Esophagus squamous epithelium (tissue), 5 donors: ENCODE measurements around the gene CTTNBP2. TPM values are rescaled to one million over a fixed set of nuclear protein-coding genes. Genes with fewer than 3 reads are reported as not detected.
A peak's percentile ranks its signal among the peaks of the same experiment; 100 is the strongest.

Source experiments
- DNase-seq: peaks from one replicate; lab custom pipeline; 2025; lab: John Stamatoyannopoulos, UW
- H3K27ac ChIP-seq, 4 donors: fragments of 200-600 bp; sonication (generic); one replicate each; pipeline ENCODE4 v1.5.1; 2016 to 2019; ENCODE audit warnings: mild to moderate bottlenecking in 1 of 4
- H3K27me3 ChIP-seq, 4 donors: fragments of 200-600 bp; sonication (generic); 1 replicate in 3 of 4; 2 replicates in 1 of 4; pipeline versions ENCODE4 v1.5.1 to v1.6.0; 2017 to 2021; ENCODE audit warnings: antibody characterized with exemption in 1 of 4
- H3K36me3 ChIP-seq, 3 donors: fragments of 200-600 bp; sonication (generic); one replicate each; pipeline ENCODE4 v1.5.1; 2016 to 2019
- H3K4me1 ChIP-seq, 3 donors: fragments of 200-600 bp; sonication (generic); one replicate each; pipeline ENCODE4 v1.5.1; 2017 to 2019
- H3K4me3 ChIP-seq, 4 donors: fragments of 200-600 bp; sonication (generic); 1 replicate in 3 of 4; 2 replicates in 1 of 4; pipeline ENCODE4 v1.5.1; 2016 to 2019; ENCODE audit warnings: mild to moderate bottlenecking in 2 of 4, moderate library complexity in 1 of 4
- H3K9me3 ChIP-seq, 3 donors: fragments of 200-600 bp; sonication (generic); one replicate each; pipeline ENCODE4 v1.5.1; 2016 to 2019
- POLR2A ChIP-seq, 4 donors: fragments of 450-650 bp; IDR thresholded peaks; one replicate each; pipeline ENCODE4 v1.6.1; 2017; ENCODE audit warnings: antibody characterized with exemption in 4 of 4, mild to moderate bottlenecking in 4 of 4, moderate library complexity in 3 of 4
- WGBS, 2 donors: methylation state at CpG; one replicate each; pipeline ENCODE4 v1.1.5; 2018; 5-methylcytosine and 5-hydroxymethylcytosine counted together
- intact Hi-C: fragments of 100-400 bp; cut with DNase I; formaldehyde crosslinking; loops from one replicate; pipeline ENCODE4 v1.15.0; 2022
- total RNA-seq, 4 donors: library from RNA; depleted of rRNA; stranded (reverse); fragments of >200 nt; gene quantifications; one replicate each; pipeline ENCODE4 v1.1.0, GENCODE V29; 2016
- TF ChIP-seq, protein P1 (sequence below), 6 experiments: fragments of 450-650 bp in 4 of 6; fragments of 200-600 bp in 2 of 6; sonication (generic) in 2 of 6; IDR thresholded peaks; one replicate each; pipeline ENCODE4 v1.5.1; 2016 to 2019; ENCODE audit warnings: antibody characterized with exemption in 6 of 6, mild to moderate bottlenecking in 4 of 6, moderate library complexity in 4 of 6
- donor health status: DM: yes; HTN: yes; CAD: no.

CTTNBP2 gene
- total RNA-seq, 4 donors from 2014 or later: 8.5 to 31.5 (median 19.6) TPM

DNA sequence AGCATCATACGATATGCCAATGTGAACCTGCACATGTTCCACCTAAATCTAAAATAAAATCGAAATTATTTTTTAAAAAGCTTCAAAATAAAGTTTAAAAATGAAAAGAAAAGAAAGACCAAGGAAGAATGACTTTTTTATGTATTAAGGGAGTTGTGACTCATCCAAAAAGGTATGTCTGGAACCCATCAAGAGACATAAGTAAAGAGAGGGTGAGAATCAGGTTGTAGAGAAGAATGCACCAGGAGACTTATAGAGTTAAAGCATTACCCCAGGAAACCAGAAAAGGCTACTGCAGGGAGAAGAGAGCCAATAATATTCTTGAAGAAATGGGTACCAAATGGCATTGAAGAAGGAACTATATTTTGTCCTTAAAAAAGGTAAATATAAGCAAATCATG, 69.8 kb downstream of the CTTNBP2 start:
- 81 to 82% methylated on average over 2 of the region's 2 CpGs for WGBS, 2 donors
- Histone ChIP-seq H3K4me1 (peaks cover 10 to 20% (median 10%) of the 10 kb centered on the region in 3 donors), H3K4me3 (no peak overlapping the region), H3K9me3 (no peaks in the 10 kb centered on the region), H3K36me3 (peaks cover 0 to 4% (median 0%) of the 10 kb centered on the region in 3 donors), H3K27me3 (no peaks in the 10 kb centered on the region), H3K27ac (no peak overlapping the region)
- DNase-seq: no peak
- intact Hi-C loops: no loop called here
- TF ChIP-seq, protein P1, sequence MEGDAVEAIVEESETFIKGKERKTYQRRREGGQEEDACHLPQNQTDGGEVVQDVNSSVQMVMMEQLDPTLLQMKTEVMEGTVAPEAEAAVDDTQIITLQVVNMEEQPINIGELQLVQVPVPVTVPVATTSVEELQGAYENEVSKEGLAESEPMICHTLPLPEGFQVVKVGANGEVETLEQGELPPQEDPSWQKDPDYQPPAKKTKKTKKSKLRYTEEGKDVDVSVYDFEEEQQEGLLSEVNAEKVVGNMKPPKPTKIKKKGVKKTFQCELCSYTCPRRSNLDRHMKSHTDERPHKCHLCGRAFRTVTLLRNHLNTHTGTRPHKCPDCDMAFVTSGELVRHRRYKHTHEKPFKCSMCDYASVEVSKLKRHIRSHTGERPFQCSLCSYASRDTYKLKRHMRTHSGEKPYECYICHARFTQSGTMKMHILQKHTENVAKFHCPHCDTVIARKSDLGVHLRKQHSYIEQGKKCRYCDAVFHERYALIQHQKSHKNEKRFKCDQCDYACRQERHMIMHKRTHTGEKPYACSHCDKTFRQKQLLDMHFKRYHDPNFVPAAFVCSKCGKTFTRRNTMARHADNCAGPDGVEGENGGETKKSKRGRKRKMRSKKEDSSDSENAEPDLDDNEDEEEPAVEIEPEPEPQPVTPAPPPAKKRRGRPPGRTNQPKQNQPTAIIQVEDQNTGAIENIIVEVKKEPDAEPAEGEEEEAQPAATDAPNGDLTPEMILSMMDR (IDR thresholded peaks at IDR 0.05): no peak
- no peak for TF ChIP-seq POLR2A (IDR thresholded peaks at IDR 0.05)

DNA sequence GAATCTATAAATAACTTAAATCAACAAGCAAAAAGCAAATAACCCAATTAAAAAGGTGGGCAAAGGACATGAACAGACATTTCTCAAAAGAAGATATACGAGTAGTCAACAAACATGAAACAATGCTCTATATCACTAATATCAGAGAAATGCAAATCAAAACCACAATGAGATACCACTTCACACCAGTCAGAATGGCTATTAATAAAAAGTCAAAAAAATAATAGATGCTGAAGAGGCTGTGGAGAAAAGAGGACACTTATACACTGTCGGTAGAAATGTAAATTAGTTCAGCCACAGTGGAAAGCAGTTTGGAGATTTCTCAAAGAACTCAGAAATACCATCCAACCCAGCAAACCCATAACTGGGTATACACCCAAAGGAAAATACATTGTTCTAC, 70.6 kb downstream of the CTTNBP2 start:
- Histone ChIP-seq H3K36me3 (peaks cover 0 to 4% (median 0%) of the 10 kb centered on the region in 3 donors), H3K27ac (no peak overlapping the region), H3K4me1 (peaks cover 2 to 11% (median 4%) of the 10 kb centered on the region in 3 donors), H3K4me3 (no peak overlapping the region), H3K9me3 (no peaks in the 10 kb centered on the region), H3K27me3 (no peaks in the 10 kb centered on the region)
- intact Hi-C loops: no loop called here
- 77 to 91% methylated on average over 2 of the region's 2 CpGs for WGBS, 2 donors
- TF ChIP-seq, protein P1 (IDR thresholded peaks at IDR 0.05): no peak
- no peak for TF ChIP-seq POLR2A (IDR thresholded peaks at IDR 0.05)
- DNase-seq: no peak

DNA sequence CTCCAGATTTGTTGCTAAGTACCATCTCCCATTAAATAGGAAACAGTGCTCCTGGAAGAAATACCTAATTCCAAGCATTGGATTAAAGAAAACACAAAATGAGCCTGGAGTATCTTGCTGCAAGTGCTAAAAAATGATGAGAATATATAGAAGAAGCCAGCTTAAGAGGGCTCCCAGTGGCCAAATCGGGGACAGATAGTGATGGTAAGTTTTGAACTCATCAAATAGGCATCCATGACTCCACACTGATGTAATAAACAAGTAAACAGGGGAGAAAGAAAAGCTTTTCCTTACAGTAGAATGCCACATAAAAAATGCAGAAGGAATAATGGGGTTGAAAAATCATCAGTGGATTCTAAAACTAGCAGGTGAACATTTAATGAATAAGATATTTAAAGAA, 72.4 kb downstream of the CTTNBP2 start:
- TF ChIP-seq POLR2A (IDR thresholded peaks at IDR 0.05): no peak
- TF ChIP-seq, protein P1 (IDR thresholded peaks at IDR 0.05): no peak
- H3K27ac ChIP-seq: peak overlapping the region in 1 of 4 donors; percentile 3
- no peaks in the 10 kb centered on the region for H3K27me3 ChIP-seq
- peaks cover 0 to 8% (median 4%) of the 10 kb centered on the region in 3 donors for H3K4me1 ChIP-seq
- no peaks in the 10 kb centered on the region for H3K9me3 ChIP-seq
- no peak for DNase-seq
- 63 to 82% methylated on average over 1 of the region's 1 CpG for WGBS, 2 donors
- H3K4me3 ChIP-seq: no peak overlapping the region
- intact Hi-C loops: no loop called here
- peaks cover 0 to under 1% (median 0%) of the 10 kb centered on the region in 3 donors for H3K36me3 ChIP-seq

DNA sequence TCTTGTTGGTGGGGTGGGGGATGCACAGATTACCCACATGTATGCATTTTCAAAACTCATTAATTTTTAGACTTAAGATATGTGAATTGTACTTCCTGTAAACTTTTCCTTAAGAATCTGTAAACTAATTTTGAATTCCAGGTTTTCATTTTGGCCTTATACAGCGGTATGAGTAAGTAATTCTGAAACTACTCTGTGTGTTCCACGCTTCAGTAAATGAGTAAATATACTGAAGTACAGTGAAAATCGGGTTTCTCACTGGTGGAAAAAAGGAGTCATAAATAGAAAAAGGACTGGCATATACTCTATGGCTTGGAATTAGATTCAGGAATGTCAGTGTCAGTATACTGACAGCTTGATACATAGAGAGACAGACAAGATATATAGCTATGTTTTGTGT, 72.8 kb downstream of the CTTNBP2 start:
- Histone ChIP-seq H3K27me3 (no peaks in the 10 kb centered on the region), H3K27ac (peak overlapping the region in 1 of 4 donors; percentile 3), H3K4me1 (peaks cover 0 to 8% (median 4%) of the 10 kb centered on the region in 3 donors), H3K4me3 (no peak overlapping the region), H3K36me3 (no peaks in the 10 kb centered on the region), H3K9me3 (no peaks in the 10 kb centered on the region)
- intact Hi-C loops: no loop called here
- WGBS, 2 donors: 38 to 52% methylated on average over 3 of the region's 3 CpGs
- no peak for TF ChIP-seq POLR2A (IDR thresholded peaks at IDR 0.05)
- TF ChIP-seq, protein P1 (IDR thresholded peaks at IDR 0.05): no peak
- DNase-seq: no peak

DNA sequence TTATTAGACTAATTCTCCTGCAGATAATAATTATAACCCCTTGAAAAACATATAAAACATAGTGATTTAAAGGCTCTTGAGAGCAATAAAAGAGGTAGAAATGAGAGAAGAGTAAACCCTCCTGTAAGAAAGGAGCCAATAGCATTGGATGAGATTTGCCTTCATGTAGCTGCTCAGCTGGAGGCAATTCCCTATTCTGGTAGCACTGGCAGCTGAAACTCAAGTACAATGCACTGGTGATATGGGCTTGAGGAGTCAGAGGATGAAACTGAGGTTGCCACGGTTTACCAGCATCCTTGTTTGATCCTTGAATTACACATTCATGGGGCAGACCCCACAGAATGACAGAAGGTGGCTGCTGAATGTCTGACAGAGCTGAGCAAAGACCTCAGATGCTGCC, 76.4 kb downstream of the CTTNBP2 start:
- DNase-seq: no peak
- TF ChIP-seq, protein P1 (IDR thresholded peaks at IDR 0.05): no peak
- TF ChIP-seq POLR2A (IDR thresholded peaks at IDR 0.05): no peak
- no peak overlapping the region for H3K4me3 ChIP-seq
- peaks cover 0 to 8% (median 0%) of the 10 kb centered on the region in 3 donors for H3K36me3 ChIP-seq
- intact Hi-C loops: no loop called here
- 38 to 54% methylated on average over 1 of the region's 1 CpG for WGBS, 2 donors
- H3K9me3 ChIP-seq: no peaks in the 10 kb centered on the region
- H3K4me1 ChIP-seq: peaks cover 0 to 19% (median 4%) of the 10 kb centered on the region in 3 donors
- H3K27ac ChIP-seq: no peak overlapping the region
- no peaks in the 10 kb centered on the region for H3K27me3 ChIP-seq
